Endothelial cell of umbilical vein (primary cell): Measurements from ENCODE around the gene NENF. TPM values are rescaled to one million over a fixed set of nuclear protein-coding genes. Genes with fewer than 3 reads are reported as not detected.

Source experiments
- BruUV-seq: library from RNA; stranded (reverse); fragments of 400-500 nt; replicated peaks from 2 replicates; lab custom pipeline; 2021; lab: Mats Ljungman, UMichigan
- CTCF ChIA-PET: fragments of 300-600, 350-600 bp; sonication (Branson Sonifier 250); formaldehyde crosslinking; loops from one replicate; lab custom pipeline; 2021; ENCODE audit warnings: antibody characterized with exemption, inconsistent platforms; lab: Charles Lee
- POLR2A ChIA-PET: fragments of 300-600, 350-600 bp; sonication (Branson Sonifier 250); formaldehyde crosslinking; loops from one replicate; lab custom pipeline; 2021; ENCODE audit warnings: antibody characterized with exemption, inconsistent platforms; lab: Charles Lee
- DNase-seq: peaks from one replicate; pipeline ENCODE4 v3.0.0-alpha.2; 2011; ENCODE audit warnings: low read depth, low spot score
- FAIRE-seq: peaks from 2 replicates; lab custom pipeline; 2011; peaks lifted over from hg19 to GRCh38; lab: Jason Lieb, UNC
- H2AFZ ChIP-seq: 2 replicates; pipeline ENCODE4 v1.6.0; 2012; ENCODE audit warnings: low read depth, low read length, control low read depth, inconsistent platforms
- H3K27ac ChIP-seq: 2 replicates; pipeline ENCODE4 v1.5.1; 2011; ENCODE audit warnings: low read depth, mild to moderate bottlenecking, control low read depth, low read length, moderate library complexity; ENCODE audit not compliant: insufficient read depth
- H3K27me3 ChIP-seq, 2 experiments: 2 replicates each; pipeline versions ENCODE4 v1.6.0 to v1.6.1; 2011; ENCODE audit warnings: low read length in 2 of 2, mixed read lengths in 1 of 2; ENCODE audit not compliant: control insufficient read depth in 2 of 2, insufficient read depth in 2 of 2
- H3K36me3 ChIP-seq, 2 experiments: 2 replicates in 1 of 2; 3 replicates in 1 of 2; pipeline ENCODE4 v1.5.1; 2011; ENCODE audit warnings: low read length in 2 of 2, mild to moderate bottlenecking in 1 of 2, moderate library complexity in 1 of 2; ENCODE audit not compliant: control insufficient read depth in 2 of 2, insufficient read depth in 2 of 2; ENCODE audit errors: extremely low read depth in 1 of 2
- H3K4me1 ChIP-seq: 3 replicates; pipeline ENCODE4 v1.5.1; 2011; ENCODE audit warnings: mild to moderate bottlenecking, low read length; ENCODE audit not compliant: control insufficient read depth, insufficient read depth; ENCODE audit errors: extremely low read depth
- H3K4me2 ChIP-seq: 2 replicates; pipeline ENCODE4 v1.6.1; 2011; ENCODE audit warnings: low read length, control low read depth, mixed read lengths; ENCODE audit not compliant: insufficient read depth
- H3K4me3 ChIP-seq, 3 experiments: fragments of 200-600 bp in 1 of 3; sonication (generic), shearing (Covaris generic) in 1 of 3; replicated peaks in 1 of 3; 2 replicates each; pipeline ENCODE4 v1.5.1; 2011 to 2016; ENCODE audit warnings: control low read depth in 3 of 3, low read length in 3 of 3, mild to moderate bottlenecking in 2 of 3, inconsistent platforms in 1 of 3, low read depth in 1 of 3, moderate library complexity in 1 of 3; ENCODE audit not compliant: insufficient read depth in 1 of 3
- H3K79me2 ChIP-seq: 2 replicates; pipeline ENCODE4 v1.6.0; 2012; ENCODE audit warnings: low read length, inconsistent platforms; ENCODE audit not compliant: control insufficient read depth, insufficient read depth
- H3K9ac ChIP-seq: replicated peaks from 2 replicates; pipeline ENCODE3; 2011; ENCODE audit warnings: low read length, control low read depth; ENCODE audit not compliant: insufficient read depth; ENCODE audit errors: extremely low read depth
- H3K9me1 ChIP-seq: replicated peaks from 3 replicates; pipeline ENCODE4 v1.6.0; 2011; ENCODE audit warnings: mild to moderate bottlenecking, low read length; ENCODE audit not compliant: control insufficient read depth, insufficient read depth; ENCODE audit errors: extremely low read depth
- H3K9me3 ChIP-seq: replicated peaks from 2 replicates; pipeline ENCODE4 v1.5.1; 2012; ENCODE audit warnings: low read length, inconsistent platforms; ENCODE audit not compliant: control insufficient read depth, insufficient read depth
- H4K20me1 ChIP-seq: replicated peaks from 2 replicates; pipeline ENCODE3; 2011; ENCODE audit warnings: mild to moderate bottlenecking, low read length; ENCODE audit not compliant: control insufficient read depth, insufficient read depth; ENCODE audit errors: extremely low read depth
- CTCF ChIP-seq, 2 donors: IDR thresholded peaks; 1 replicate in 1 of 2; 2 replicates in 1 of 2; pipeline ENCODE4 v1.5.1; 2011; ENCODE audit warnings: low read length in 2 of 2, mild to moderate bottlenecking in 2 of 2, moderate library complexity in 2 of 2, control low read depth in 1 of 2, inconsistent platforms in 1 of 2, low read depth in 1 of 2; ENCODE audit not compliant: insufficient read depth in 1 of 2; ENCODE audit errors: extremely low read depth in 1 of 2
- EZH2 ChIP-seq: IDR thresholded peaks from 2 replicates; pipeline ENCODE4 v1.6.1; 2012; ENCODE audit warnings: borderline replicate concordance, low read depth, mild to moderate bottlenecking, moderate library complexity, low read length, inconsistent platforms; ENCODE audit not compliant: severe bottlenecking
- FOS ChIP-seq: IDR thresholded peaks from 2 replicates; pipeline ENCODE4 v1.6.1; 2011; ENCODE audit warnings: mild to moderate bottlenecking, low read length, moderate library complexity, borderline replicate concordance; ENCODE audit not compliant: insufficient read depth
- GATA2 ChIP-seq: IDR thresholded peaks from 2 replicates; pipeline ENCODE4 v1.7.0; 2011; ENCODE audit warnings: low read depth, mild to moderate bottlenecking, moderate library complexity, mixed read lengths, low read length; ENCODE audit not compliant: insufficient read length, insufficient read depth
- JUN ChIP-seq: IDR thresholded peaks from 2 replicates; pipeline ENCODE4 v1.6.1; 2011; ENCODE audit warnings: borderline replicate concordance, low read depth; ENCODE audit not compliant: insufficient read length, insufficient read depth
- MAX ChIP-seq: IDR thresholded peaks from 2 replicates; pipeline ENCODE4 v1.6.1; 2011; ENCODE audit not compliant: insufficient read depth, insufficient read length
- MYC ChIP-seq: IDR thresholded peaks from one replicate; pipeline ENCODE4 v1.6.1; 2011; ENCODE audit warnings: mild to moderate bottlenecking, low read depth, low read length
- POLR2A ChIP-seq: IDR thresholded peaks from 2 replicates; pipeline ENCODE4 v1.6.1; 2012; ENCODE audit warnings: low read depth, mild to moderate bottlenecking, control low read depth, low read length
- POLR2AphosphoS5 ChIP-seq: IDR thresholded peaks from 2 replicates; pipeline ENCODE4 v1.6.1; 2012; ENCODE audit warnings: low read depth, mild to moderate bottlenecking, control low read depth, low read length, moderate library complexity; ENCODE audit not compliant: insufficient read depth
- dilution Hi-C: fragments of 300-500 bp; cut with MboI; formaldehyde crosslinking; loops from one replicate; pipeline ENCODE4 v1.15.0; 2019; ENCODE audit warnings: low sequenced_read_pairs; ENCODE audit not compliant: extremely low pct_ligation_motif_present
- intact Hi-C: fragments of 100-400 bp; cut with micrococcal nuclease; formaldehyde crosslinking; loops from one replicate; pipeline ENCODE4 v1.10.0; 2022
- polyA plus RNA-seq, 4 experiments: library from polyadenylated mRNA; depleted of rRNA in 3 of 4; stranded (reverse) in 3 of 4; unstranded in 1 of 4; fragments of >200 nt; gene quantifications; 2 replicates each; pipeline versions ENCODE4 v1.2.1 to v1.2.3, GENCODE V29; 2011 to 2012; ENCODE audit warnings: missing spikeins in 1 of 4
- total RNA-seq: library from RNA; stranded (reverse); gene quantifications from 2 replicates; pipeline ENCODE4 v1.2.3, GENCODE V29; 2021

The NENF gene
- total and polyA plus RNA-seq, 2 donors (not counting 3 experiments of a cell fraction or from before 2014, with no cell fraction given) = 19.8 to 23.0 TPM

- dilution Hi-C loops = no loop called here
- Histone ChIP-seq H3K9me3 (no peaks in the 10 kb centered on the region), H3K79me2 (no peaks in the 10 kb centered on the region), H3K36me3 (no peaks in the 10 kb centered on the region), H2AFZ (no peak overlapping the region), H3K9me1 (no peaks in the 10 kb centered on the region), H3K4me1 (no peaks in the 10 kb centered on the region), H4K20me1 (no peaks in the 10 kb centered on the region), H3K27ac (no peak overlapping the region), H3K4me2 (no peak overlapping the region), H3K27me3 (peaks cover 43 to 44% of the 10 kb centered on the region in 2 experiments), H3K4me3 (no peak overlapping the region), H3K9ac (no peak overlapping the region)
- FAIRE-seq (no peak), DNase-seq (no peak)
- BruUV-seq = no TSS peak
- intact Hi-C loops = no loop called here
- TF ChIP-seq MYC = no peak
- TF ChIP-seq POLR2A = no peak
- TF ChIP-seq JUN = no peak
- TF ChIP-seq POLR2AphosphoS5 = no peak
- TF ChIP-seq MAX = no peak
- TF ChIP-seq CTCF (IDR thresholded peaks at IDR 0.05; ENCODE audit: extremely low read depth in 1 of 2, insufficient read depth in 1 of 2, low read depth in 1 of 2, low read length in 2 of 2) = no peak
- no peak for TF ChIP-seq GATA2
- no peak for TF ChIP-seq FOS
- TF ChIP-seq EZH2 = no peak
- CTCF ChIA-PET = no interaction called here
- POLR2A ChIA-PET = no interaction called here
These were observed 8.8 kb upstream of the NENF start for GRCh38 chr1:212423879-212424278.
